HG03378 (cell line): ENCODE measurements around the gene ADORA1.

Experiments used
- ATAC-seq: cut with Tn5 transposase; IDR thresholded peaks from one replicate; pipeline ENCODE4 v1.9.1; 2021; ENCODE audit warnings: mild to moderate bottlenecking, moderate library complexity; ENCODE audit not compliant: unreplicated experiment

Gene ADORA1

DNA sequence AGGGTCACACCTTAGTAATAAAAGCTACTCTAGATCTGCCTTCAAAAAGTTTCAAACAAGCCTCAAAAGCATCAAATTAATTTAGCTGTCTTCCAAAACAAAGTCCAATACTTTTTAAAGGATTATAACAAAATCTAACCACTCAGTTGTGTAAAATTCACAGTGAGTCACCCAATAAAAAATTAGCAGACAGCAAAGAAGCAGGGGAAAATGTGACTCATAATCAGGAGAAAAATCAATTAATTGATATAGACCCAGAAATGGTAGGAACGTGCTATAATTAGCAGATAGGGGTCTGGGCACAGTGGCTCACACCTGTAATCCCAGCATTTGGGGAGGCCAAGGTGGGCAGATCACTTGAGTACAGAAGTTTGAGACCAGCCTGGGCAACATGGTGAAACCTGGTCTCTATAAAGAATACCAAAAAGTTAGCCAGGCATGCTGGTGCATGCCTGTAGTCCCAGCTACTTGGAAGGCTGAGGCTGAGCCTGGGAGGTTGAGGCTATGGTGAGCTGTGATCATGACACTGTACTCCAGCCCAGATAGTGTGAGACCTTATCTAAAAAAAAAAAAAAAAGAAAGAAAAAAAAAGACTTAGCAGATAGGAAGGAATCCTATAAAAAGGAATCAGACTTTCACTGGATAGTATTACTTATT, 33.6 kb upstream of the ADORA1 start:
- no peak for ATAC-seq

DNA sequence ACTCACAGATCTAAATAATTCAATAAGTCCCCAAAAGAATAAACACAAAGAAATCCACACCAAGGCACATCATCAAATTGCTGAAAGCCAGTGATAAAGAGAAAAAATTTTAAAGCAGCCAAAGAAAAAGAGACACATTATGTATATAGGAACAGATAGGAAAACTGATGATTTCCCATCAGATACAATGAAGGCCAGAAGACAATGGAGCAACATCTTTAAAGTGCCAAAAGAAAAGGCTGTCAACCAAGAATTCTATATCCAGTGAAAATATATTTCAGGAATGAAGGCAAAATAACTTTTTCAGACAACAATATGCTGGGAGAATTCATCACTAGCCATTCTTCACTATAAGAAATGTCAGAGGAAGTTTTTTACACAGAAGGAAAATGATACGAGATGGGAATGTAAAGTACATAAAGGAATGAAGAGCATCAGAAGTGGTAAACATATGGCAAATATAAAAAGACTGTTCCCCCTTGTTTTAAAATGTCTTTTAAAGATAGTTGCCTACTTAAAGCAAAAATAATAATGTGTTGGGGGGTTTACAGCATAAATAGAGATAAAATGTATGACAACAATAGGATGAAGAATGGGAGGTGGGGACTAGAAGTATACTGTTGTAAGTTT, 32.4 kb upstream of the ADORA1 start:
- ATAC-seq = no peak

DNA sequence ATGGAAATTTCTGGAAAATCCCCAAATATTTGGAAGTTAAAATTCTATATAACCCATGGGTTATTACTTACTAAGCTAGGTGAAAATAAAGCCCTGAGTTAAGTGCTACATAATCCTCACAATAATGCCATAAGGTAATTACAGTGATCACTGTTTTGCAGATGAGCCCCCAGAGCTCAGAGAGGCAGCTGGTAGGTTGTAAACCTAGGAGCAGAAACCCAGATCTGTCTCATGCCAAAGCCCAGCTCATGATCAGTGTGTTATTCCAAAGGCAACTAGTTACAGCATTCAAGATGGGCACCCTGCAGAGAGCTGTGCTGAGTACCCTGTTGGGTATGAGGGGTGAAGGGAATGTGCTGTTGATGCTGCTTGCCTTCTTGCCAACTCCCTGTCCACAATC, 31.0 kb upstream of the ADORA1 start:
- no peak for ATAC-seq

DNA sequence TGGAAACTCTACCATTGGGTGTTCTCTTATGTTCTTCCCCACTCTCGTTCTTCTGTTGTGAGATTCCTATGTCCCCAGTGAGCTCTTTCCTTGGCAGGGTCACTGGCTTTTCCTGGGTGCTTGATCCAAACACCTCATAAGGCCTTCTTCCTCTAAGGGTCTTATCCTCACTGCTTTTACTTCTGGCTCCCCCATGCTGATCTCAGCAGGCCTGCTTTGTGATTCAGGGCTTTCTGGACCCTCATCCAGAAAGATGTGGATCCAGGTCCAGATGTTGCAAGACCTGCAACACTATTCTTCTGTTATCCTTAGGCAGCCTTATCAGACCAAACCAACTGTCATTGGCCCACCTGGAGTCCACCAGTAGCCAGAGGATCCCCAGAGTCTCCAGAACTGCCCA, 30.5 kb upstream of the ADORA1 start:
- ATAC-seq = no peak

DNA sequence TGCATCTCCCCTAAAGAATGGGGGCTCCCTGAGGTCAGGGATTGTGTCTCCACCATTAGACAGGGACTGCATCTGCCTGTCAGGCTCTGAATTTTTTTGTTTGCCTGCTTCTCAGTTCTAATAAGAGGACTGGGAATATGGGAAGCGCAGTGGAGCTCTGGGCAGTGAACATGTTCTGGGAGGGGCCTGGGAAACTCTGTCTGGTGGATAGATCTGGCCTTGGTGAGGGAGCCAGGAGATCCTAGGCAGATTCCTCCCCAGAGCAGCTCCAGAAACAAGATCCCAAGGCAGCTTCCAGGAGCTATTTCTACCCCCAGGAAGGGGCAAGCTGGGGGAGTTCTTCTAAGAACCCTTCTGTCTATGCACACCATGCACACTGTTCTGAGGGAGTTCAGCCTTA, 29.1 kb upstream of the ADORA1 start:
- ATAC-seq = no peak

DNA sequence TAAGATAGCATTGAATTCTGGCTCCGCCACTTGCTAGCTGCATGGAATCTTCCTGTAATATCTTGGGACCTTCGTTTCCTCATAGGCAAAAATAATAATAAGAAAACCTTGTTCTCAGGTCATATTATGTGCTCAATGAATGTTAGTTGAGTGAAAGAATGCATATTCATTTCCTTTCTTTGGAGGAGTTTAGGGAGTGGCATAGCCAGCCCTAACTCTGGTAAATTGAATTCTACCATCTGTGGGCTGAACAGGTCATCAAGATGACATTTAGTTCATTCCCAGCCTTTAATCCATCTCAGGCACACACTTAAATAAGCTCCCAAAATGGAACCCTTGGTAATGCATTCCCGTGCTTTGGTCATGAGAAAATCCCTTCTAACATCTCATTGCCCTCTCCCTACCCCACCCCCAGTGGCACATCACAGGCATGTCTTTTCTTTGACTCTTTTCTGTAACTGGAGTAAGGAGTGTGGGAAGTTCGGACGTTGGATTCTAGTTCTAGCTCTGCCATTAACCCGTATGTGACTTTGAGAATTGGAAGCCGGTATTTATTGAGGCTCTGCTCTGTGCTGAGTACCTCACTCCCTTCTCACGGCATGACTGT, 28.5 kb upstream of the ADORA1 start:
- no peak for ATAC-seq

DNA sequence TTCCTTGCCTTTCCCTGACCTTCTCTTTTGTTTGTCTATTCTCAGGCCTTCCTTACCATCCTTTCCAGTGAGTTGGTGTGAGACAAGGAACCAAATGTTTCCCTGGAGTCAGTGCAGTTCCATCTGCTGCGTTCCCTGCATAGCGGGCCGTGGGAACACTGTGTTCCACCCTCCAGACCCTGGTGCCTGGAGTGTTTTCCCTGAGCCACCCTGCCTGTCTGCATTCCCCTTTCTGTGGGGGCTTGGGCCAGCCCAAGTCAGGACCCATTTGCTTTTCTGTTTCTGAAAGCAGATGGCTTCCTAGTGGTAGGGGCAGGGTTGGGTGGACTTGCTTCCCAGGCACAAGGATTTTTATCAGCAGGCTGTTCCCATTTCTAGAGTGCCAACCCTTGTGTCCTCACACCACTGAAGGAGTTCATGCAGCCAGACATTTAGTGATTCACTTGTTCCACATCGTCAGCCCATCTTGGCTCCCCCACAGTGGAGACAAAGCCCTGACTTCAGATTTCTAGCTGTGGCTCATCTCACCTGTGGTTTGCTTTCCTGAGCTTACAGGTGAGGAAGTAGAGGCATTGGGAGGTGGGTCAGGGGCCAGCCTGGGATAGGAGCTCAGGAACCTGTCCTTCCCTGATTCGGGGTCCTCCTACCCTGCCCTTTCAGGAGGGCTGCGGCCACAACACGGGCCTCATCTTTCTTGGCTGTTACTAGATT, 27.6 kb upstream of the ADORA1 start:
- ATAC-seq = no peak

DNA sequence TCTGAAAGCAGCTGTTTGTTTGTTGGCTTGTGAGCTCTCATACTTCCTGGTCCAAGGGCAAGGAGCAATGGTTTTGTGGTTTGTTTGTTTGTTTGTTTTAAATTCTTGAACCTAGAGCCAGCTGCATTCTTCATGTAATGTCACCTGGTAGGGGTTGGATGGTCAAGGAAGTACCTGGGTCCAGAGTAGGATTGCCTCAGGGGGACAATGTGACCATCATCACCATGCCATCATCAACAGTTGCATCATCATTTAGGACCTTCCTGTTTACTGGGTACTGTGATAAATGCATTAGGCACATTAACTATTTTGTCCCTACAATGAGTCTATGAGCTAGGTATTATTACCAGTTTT, 27.0 kb upstream of the ADORA1 start:
- ATAC-seq = no peak

DNA sequence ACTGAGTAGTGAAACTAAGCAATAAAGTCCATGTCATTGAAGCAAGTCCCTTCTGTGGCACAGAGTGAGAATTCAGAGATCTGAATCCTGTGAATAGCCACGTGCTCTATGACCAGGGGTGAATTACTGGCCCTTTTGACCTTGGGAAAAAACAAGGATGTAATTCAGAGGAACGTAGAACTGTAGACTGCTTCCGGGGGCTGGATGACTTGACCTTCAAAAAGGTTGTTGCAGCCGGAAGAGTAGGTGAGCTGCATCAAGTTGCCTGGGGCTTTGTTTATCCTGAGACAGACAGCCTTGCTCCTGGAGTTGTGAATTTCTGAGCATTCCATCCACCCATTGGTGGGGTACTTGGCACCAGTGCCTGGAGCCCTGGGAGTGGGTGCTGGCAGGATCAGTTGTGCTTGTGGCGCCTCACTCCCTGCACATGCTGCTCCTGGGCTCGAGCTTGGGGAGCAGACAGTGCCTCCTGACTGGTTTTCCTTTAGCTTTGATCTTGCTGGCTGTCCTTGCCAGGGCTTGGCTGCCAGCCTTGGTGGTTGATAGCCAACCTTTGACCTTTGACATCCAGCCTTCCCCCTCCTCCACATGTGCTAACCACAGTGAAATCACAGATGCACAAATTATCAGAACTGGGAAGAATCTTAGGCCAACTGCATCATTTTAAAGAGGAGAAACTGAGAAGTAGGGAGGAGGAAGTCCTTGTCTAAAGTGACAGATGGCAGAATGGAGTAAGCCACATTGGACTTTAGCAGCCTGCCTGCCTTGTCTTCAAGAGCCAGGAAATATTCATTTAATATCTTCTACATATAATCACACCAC, 25.5 kb upstream of the ADORA1 start:
- no peak for ATAC-seq

DNA sequence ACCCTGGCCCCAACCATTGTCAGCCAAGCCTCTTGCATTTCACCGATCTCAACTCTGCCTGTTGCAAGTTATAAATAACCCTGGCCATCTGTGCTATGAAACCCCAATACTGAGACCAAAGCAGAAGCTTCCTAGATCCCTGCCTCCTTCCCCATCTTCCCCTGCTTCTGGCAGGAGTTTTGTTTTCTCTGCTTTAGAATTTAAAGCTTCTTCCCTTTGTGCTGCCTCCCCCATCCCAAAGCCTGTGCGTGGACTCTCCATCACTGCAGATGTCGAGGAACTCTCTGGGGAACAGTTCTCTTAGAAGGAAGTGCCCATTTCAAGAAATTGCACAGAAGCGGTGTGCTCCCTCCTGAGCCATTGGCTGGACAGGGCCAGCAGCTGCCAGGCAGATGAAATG, 24.3 kb upstream of the ADORA1 start:
- no peak for ATAC-seq

DNA sequence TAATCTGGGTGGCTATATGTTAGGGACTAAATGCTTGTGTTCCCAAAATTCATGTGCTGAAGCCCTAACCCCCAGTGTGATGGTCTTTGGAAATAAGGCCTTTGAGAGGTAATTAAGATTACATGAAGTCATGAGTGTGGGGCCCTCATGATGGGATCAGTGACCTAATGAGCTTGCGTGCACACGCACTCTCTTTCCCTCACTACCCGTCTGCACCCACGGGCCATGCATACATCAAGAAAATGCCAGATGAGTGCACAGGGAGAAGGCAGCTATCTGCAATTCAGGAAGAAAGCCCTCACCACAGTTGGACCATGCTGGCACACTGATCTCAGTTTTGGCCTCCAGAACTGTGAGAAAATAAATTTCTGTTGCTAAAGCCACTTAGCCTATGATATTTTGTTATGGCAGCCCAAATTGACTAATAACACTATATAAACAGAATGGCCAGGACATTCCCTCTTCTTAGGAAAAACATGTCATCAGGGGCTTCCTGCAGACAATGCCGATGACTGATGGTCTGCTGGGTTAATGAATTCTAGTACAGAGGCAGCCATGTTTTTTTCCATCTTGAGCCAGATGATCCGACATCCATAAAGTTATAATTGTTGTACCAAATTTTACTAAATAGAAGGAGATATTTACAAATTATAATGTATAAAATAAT, 23.6 kb upstream of the ADORA1 start:
- no peak for ATAC-seq

DNA sequence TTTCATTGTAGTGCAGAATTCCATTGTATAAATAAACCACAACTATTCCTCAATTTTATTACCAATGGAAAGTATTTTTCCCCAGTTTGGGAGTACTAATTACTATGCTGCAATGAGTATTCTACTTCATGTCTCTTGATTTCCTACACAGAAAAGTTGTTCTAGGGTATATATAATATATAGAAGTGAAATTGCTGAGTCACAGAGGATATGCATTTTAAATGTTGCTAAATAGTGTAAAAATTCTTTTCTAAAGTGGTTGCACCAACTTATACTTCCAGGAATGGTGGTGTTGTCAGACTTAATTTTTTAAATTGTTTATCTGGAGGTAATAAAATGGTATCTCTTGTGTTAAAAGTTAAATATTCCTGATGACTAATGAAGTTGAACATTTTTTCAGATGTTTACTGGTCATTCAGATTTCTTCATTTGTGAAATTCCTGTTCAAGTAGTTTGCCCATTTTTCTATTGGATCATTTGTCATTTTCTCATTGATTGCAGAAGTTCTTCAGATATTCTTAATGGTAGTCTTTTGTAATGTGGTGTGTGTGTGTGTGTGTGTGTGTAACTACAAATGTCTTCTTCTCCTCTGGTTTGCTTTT, 22.6 kb upstream of the ADORA1 start:
- ATAC-seq = no peak

DNA sequence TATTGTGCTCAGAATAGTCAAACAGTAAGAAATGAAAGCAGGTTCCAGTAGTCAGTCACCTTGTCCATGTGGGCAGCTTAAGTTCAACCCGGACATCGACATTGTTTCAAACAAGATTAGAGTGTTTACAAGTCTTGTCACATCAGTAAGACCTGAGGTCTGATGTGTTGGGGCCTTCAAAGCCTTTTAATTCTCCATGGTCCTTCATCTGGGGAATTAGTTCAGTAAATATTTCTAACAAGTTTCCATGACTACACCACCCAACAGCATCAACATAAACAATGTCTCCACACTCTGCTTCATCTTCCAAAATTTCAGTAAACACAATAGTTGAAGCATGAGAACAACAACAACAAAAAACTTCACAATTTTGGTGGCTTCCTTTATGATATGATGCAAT, 15.1 kb upstream of the ADORA1 start:
- ATAC-seq = no peak

DNA sequence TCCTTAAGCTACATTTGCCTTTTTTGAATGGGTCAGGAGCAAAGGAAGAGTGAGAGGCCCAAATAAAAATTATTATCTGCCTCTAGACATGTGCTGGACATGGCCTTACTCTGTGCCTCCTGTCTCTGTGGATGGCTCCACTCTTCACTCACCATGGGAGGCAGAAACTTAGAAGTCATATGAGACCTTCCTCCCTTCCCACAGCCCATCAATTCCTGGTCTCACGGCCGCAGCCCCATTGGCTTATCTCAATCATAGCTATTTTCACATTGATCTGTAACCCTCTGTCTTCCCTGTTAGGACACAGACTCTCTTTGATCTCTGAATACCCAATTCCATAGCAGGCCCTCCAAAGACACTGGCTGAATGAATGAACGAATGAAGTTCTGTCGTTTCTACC, 14.2 kb upstream of the ADORA1 start:
- no peak for ATAC-seq

DNA sequence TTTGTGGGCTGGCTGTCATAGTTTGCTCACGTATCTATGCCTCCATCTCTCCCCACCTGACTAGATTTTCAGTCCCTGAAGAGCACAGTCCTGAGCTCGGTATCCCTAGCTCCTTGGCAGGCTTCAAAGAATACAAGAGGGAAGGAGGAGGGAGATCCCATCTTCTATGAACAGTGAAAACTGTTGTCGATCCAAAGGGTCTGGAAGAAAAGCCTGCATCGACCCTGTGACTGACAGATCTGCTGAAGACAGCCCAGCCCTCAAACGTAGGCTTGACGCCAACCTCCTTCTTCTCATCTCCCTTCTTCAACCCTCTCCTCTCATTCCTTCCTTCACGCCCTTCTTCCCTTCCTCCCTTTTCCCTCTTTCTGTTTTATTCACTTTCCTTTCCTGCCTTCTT, 13.3 kb upstream of the ADORA1 start:
- ATAC-seq = no peak

DNA sequence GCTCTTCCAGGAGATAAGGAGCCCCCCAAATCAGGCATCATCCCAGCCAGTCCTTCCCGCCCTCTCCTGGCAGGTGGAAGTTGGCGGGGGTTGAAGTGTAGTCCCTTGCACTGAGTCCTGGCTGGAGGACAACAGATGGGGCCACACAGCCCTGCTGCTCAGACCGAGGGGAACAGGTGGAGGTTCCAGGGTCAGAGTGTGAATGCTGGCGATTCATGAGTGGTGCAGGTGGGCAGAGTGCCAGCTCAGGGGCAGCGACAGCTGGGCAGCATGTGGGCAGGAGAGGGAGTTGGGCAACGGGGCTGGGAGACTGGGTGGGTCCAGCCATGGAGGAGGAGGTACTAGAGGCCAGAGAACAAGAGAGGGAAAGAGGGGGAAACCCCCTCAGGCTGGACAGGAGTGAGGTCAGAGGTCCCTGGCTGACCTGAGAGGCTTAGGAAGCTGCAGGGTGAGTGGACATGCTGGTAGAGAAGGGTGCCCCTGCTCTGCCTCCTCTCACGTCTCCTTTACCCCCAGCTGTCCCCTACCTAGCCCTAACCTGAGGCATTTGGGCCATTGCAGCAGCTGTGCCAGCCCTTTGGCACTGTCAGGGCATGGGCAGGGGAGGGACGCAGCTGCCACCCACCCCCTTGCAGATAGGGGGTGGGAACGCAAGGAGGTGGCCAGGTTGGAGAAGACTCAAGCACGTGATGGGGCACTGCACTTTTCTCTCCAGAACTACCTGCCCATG, 11.3 kb upstream of the ADORA1 start:
- ATAC-seq = no peak

DNA sequence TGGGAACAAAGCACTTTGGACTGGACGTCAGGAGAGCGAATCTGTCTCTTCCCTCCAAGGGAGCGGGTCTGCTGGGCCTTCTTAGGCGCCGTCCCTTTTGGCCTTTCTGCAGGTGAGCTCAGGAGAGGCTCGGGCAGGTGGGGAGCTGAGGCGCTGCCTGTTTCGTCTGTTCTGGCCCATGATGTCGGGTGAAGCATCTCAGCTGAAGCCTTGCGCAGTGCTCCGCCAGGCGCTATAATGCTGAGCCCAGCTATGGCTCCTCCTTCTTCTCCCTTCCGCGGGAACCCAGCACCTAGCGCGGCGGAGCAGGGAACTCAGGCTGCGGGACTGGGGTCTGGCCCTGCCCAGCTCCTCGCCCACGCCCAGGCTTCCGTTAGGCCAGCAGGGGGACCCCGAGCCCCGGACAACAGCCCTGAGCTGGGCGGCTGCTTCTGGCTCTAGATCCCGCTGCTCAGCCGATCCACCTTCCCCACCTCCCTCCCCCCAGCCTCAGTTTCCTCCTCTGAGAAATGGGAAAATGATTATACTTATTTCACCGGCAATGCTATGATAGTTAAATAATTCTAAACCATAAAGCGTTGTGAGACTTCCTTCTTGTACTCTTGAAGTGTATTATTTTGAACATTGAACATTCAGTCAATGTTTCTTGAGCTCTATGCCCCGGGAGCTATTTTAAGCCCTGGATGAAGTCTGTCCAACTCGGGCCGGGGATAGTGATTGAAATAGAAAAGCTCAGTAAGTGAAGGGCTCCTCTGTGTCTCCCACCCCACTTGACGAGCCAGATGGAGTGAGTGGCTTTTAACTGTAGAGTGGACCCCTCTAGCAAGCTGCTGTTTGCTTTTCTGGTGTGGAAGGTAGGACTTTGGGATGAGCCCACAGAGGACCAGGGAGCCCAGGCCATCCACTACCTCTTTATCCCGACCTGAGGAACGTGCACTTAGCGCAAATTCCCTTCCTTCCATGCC, 9.6 kb upstream of the ADORA1 start:
- no peak for ATAC-seq

DNA sequence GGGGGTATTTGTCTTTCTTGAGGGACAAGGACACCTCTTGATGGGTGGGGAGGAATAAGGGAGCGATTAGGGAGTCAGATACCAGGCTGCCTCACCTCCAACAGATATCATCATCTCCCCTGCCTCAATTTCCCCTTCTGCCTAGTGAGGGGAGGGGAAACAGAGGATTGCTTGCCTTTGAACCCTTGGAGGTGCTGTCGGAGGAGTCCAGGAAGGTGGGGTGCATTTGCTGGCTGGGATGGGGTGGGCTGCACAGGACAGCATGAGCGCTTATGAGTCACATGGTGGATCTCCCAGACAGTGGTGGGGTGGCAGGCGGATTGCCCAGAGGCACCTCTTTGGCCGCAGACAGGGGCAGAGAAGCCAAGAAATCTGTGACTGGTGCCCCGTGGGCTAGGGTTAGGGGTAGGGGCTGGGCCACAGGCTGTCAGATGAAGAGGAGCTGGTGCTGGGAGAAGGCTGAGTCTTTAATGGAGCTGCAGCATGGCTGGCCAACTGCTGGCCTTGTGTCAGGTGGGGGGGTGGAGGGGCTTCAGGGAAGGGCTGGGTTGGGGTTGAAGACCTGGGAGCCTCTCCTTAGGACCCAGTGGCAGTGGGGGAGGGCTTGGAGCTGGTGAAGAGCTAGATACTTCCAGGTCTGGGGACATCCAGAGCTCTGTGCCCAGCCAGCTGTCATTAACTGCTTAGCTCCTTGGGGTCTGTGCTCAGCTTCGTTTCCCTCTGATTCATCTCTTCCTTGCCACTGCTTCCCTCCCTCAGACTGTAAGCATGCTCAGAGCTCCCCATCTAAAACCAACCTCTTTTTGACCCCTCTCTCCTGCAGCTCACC, 7.0 kb upstream of the ADORA1 start:
- ATAC-seq = no peak
